D721Med (cell line): ENCODE measurements around the gene SEC61A1.

ENCODE experiments used
- DNase-seq: peaks from one replicate; pipeline ENCODE4 v3.0.0; 2011; ENCODE audit warnings: low spot score; ENCODE audit not compliant: insufficient read length
- FAIRE-seq: peaks from 2 replicates; lab custom pipeline; 2011; peaks lifted over from hg19 to GRCh38; lab: Jason Lieb, UNC
- TF ChIP-seq, protein P1 (sequence below): IDR thresholded peaks from 2 replicates; pipeline ENCODE4 v1.5.1; 2012; ENCODE audit warnings: mild to moderate bottlenecking, control low read depth; ENCODE audit not compliant: insufficient read depth; ENCODE audit errors: missing control alignments

SEC61A1 gene

DNA sequence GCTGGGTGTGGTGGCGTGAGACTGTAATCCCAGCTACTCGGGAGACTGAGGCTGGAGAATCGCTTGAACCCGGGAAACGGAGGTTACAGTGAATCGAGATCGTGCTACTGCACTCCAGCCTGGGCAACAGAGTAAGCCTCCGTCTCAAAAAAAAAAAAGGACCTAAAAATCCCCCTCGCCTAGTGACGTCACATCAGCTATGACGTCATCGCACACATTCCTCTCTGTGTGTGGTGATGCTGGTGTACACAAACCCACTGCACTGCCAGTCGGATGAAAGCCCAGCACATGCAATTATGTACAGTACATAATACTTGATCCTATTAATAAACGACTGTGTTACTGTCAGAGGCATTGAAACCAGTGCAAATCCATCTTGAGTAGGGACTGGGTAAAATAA, 40.2 kb upstream of the SEC61A1 start:
- no peak for FAIRE-seq
- TF ChIP-seq, protein P1, sequence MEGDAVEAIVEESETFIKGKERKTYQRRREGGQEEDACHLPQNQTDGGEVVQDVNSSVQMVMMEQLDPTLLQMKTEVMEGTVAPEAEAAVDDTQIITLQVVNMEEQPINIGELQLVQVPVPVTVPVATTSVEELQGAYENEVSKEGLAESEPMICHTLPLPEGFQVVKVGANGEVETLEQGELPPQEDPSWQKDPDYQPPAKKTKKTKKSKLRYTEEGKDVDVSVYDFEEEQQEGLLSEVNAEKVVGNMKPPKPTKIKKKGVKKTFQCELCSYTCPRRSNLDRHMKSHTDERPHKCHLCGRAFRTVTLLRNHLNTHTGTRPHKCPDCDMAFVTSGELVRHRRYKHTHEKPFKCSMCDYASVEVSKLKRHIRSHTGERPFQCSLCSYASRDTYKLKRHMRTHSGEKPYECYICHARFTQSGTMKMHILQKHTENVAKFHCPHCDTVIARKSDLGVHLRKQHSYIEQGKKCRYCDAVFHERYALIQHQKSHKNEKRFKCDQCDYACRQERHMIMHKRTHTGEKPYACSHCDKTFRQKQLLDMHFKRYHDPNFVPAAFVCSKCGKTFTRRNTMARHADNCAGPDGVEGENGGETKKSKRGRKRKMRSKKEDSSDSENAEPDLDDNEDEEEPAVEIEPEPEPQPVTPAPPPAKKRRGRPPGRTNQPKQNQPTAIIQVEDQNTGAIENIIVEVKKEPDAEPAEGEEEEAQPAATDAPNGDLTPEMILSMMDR, result no peak

DNA sequence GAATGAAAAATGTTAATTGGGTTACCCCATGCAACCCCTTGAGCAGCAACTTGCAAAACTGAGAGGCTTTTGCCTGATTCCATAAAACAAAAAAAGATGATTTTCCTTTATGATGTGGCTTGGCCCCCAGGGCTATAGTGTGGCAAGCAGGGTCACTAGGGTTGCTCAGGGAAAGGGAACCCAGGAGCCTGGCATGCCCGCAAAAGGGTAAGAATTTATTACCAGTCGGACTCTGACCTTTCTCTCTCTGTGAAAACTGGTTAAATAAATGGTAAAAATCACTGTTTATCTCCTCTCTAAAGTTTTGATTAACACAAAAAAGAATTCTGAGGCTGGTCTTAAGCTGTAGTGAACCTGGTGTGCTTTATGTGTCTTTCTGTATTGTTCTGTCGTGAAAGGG, 37.7 kb upstream of the SEC61A1 start:
- no peak for FAIRE-seq

More for the DNA sequence above, 40.2 kb upstream of the SEC61A1 start:
- DNase-seq, result no peak

DNA sequence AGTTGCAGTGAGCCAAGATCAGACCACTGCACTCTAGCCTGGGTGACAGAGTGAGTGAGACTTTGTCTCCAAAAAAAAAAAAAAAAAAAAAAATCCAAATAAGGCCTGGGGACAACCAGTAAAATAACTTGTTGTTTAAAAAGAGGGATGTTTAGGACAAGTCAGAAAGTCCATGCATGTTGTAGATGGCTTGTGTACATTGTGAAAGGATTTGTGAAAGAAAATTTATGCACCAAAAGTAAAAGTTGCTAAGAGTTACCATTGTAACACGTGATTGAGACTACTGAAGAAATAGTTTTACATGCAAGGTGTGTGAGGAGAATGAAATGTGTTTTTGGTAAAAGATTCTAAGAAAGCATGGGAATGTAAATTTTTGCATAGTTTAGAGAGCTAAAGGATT, 35.7 kb upstream of the SEC61A1 start:
- FAIRE-seq (no peak), DNase-seq (no peak)
- TF ChIP-seq, protein P1, result no peak

More for the DNA sequence above, 37.7 kb upstream of the SEC61A1 start:
- TF ChIP-seq, protein P1, result no peak
- DNase-seq, result no peak

DNA sequence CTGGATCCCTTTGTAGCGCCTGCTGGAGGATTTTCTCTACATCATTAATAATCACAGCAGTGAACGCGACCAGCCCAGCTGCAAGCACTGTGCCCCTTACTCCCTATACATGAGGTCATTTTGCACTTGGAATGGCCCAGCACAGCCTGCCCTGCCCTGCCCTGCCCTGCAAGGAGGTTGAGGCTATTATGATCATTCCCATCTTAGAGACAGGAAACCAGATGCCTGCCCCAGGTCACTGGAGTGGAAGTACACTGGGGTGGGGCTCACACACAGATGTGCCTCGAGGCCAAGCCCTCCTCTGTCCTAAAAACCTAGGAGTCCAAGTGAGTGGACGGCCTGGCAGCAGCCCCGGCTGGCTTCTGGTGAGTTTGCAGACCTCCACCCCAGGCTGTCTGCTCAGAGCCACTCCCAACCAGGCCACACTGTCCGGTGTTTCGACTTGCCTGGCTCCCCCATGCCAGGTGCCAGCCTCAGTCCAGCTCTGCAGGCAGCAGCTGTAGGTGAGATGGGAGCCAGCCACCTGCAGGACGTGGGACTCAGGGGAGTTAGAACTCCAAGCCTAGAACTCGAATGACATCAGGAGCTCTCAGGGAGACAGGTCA, 30.4 kb upstream of the SEC61A1 start:
- no peak for DNase-seq
- no peak for FAIRE-seq

DNA sequence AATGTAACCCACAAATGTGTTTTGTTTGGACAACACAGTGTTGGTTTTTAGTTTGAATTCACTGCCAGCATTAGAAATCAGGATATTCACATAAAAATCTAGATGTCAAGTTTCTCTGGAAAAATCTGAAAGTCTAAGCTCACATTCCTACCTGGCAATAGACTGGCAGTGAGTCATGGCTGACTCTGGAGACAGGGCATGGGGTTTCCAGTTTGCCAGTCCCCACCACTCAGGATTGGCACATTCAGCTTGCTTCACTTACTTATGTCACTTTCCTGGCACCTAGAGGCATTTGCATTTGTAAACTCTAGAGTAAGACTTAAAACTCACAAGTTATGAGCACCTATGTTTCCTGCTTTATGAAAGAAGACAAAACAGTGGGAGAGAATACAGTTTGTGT, 19.1 kb upstream of the SEC61A1 start:
- TF ChIP-seq, protein P1, result no peak
- DNase-seq, result no peak
- no peak for FAIRE-seq

More for the DNA sequence above, 30.4 kb upstream of the SEC61A1 start:
- TF ChIP-seq, protein P1, result no peak

DNA sequence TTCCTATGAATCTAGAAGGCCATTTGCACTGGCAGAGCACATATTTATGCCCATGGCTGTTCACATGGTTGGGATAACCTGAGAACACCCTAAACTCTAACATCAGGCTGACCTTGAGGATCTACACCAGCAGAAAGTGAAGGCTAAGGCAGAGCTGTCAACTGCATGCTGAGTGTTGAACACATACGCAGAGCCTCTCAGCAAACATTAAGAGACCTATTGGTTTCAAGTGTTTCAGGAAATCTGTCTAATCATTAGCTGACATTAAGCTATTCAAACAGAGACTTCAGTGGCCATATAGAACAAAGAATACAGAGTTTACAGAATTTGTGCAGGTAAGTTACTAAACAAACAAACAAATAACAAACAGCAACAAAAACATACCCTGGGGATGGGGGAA, 16.1 kb upstream of the SEC61A1 start:
- TF ChIP-seq, protein P1, result no peak
- no peak for DNase-seq
- FAIRE-seq, result no peak

DNA sequence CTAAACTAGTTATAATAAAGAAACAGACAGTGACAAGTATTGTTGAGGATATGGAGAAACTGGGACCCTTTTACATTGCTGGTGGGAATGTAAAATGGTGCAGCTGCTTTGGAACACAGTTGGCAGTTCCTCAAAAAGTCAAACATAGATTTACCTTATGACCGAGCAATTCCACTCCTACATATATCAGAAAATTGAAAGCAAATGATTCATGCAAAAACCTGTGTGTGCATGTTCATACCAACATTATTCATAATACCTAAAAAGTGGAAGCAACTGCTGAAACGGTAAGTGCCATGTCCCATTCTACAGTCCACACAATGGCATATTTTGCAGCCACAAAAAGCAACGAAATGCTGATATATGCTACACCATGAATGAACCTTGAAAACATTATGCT, 12.2 kb upstream of the SEC61A1 start:
- TF ChIP-seq, protein P1, result no peak
- no peak for FAIRE-seq
- no peak for DNase-seq
